HepG2 (cell line): Measurements from ENCODE around the gene TXNDC2. TPM values are rescaled to one million over a fixed set of nuclear protein-coding genes. Genes with fewer than 3 reads are reported as not detected.

Experiments
- ATAC-seq: fragments of 200-7000 bp; cut with Tn5 transposase; 3 replicates; pipeline ENCODE4 v1.9.1; 2020; ENCODE audit warnings: mild to moderate bottlenecking, moderate library complexity
- BruUV-seq: library from RNA; stranded (reverse); fragments of 400-500 nt; replicated peaks from 2 replicates; lab custom pipeline; 2021; lab: Mats Ljungman, UMichigan
- CTCF ChIA-PET: fragments of 300-600 bp; formaldehyde crosslinking; extraction: SDS; loops from one replicate; lab custom pipeline; 2021; ENCODE audit warnings: low total read pairs, inconsistent platforms, low intra/inter-chr PET ratio; lab: Yijun Ruan, JAX
- POLR2A ChIA-PET: fragments of 350-600 bp; sonication (Branson Sonifier 250); formaldehyde crosslinking; loops from one replicate; lab custom pipeline; 2020; ENCODE audit warnings: antibody characterized with exemption, inconsistent platforms; lab: Yijun Ruan, JAX
- DNase-seq: peaks from one replicate; pipeline ENCODE4 v3.0.0-alpha.2; 2015; ENCODE audit warnings: low spot score
- FAIRE-seq: peaks from 3 replicates; lab custom pipeline; 2011; peaks lifted over from hg19 to GRCh38; lab: Jason Lieb, UNC
- H2AFZ ChIP-seq: one replicate; pipeline ENCODE4 v1.6.1; 2011; ENCODE audit warnings: low read length, inconsistent platforms
- H3K27ac ChIP-seq: fragments of 300-600 bp; 3 replicates; pipeline ENCODE4 v1.8.0; 2011; ENCODE audit warnings: mixed run types, mild to moderate bottlenecking, mixed read lengths, low read length, inconsistent platforms; ENCODE audit not compliant: insufficient read depth; ENCODE audit errors: extremely low read length
- H3K27me3 ChIP-seq, 2 experiments: fragments of 200-600 bp in 1 of 2; 2 replicates in 1 of 2; 3 replicates in 1 of 2; pipeline versions ENCODE4 v1.6.0 to v1.8.0; 2011; ENCODE audit warnings: low read length in 2 of 2, mild to moderate bottlenecking in 2 of 2, moderate library complexity in 2 of 2, inconsistent platforms in 1 of 2; ENCODE audit not compliant: insufficient read depth in 2 of 2, control insufficient read depth in 1 of 2
- H3K36me3 ChIP-seq, 2 experiments: fragments of 200-600 bp in 1 of 2; replicated peaks in 1 of 2; 2 replicates in 1 of 2; 3 replicates in 1 of 2; pipeline versions ENCODE4 v1.5.1 to v1.8.0; 2011; ENCODE audit warnings: low read length in 2 of 2, inconsistent platforms in 1 of 2; ENCODE audit not compliant: insufficient read depth in 2 of 2, control insufficient read depth in 1 of 2
- H3K4me1 ChIP-seq: 2 replicates; pipeline ENCODE4 v1.5.1; 2012; ENCODE audit warnings: low read length, inconsistent platforms; ENCODE audit not compliant: insufficient read depth
- H3K4me2 ChIP-seq: 2 replicates; pipeline ENCODE4 v1.6.0; 2011; ENCODE audit warnings: low read depth, low read length, inconsistent platforms
- H3K4me3 ChIP-seq, 3 experiments: fragments of 200-600 bp in 1 of 3; sonication (generic), shearing (Covaris generic) in 1 of 3; replicated peaks in 1 of 3; 2 replicates each; pipeline ENCODE4 v1.5.1; 2011 to 2016; ENCODE audit warnings: low read length in 3 of 3, inconsistent platforms in 2 of 3, low read depth in 2 of 3, mild to moderate bottlenecking in 2 of 3, control low read depth in 1 of 3, mixed read lengths in 1 of 3; ENCODE audit not compliant: insufficient read depth in 1 of 3
- H3K79me2 ChIP-seq: one replicate; pipeline ENCODE4 v1.6.1; 2011; ENCODE audit warnings: low read length, inconsistent platforms; ENCODE audit not compliant: insufficient read depth
- H3K9ac ChIP-seq: 2 replicates; pipeline ENCODE4 v1.6.0; 2011; ENCODE audit warnings: mild to moderate bottlenecking, low read depth, low read length, inconsistent platforms; ENCODE audit not compliant: insufficient read depth
- H3K9me3 ChIP-seq: 2 replicates; pipeline ENCODE4 v1.5.1; 2012; ENCODE audit warnings: mild to moderate bottlenecking, low read length
- H4K20me1 ChIP-seq: 2 replicates; pipeline ENCODE4 v1.6.0; 2011; ENCODE audit warnings: inconsistent platforms, mild to moderate bottlenecking, low read length, moderate library complexity; ENCODE audit not compliant: insufficient read depth
- DMAP1 ChIP-seq: IDR thresholded peaks from 2 replicates; pipeline ENCODE4 v1.6.1; 2016
- FIP1L1 ChIP-seq: fragments of 200-400 bp; formaldehyde crosslinking; IDR thresholded peaks from 2 replicates; pipeline ENCODE4 v1.6.1; 2018; ENCODE audit warnings: low read depth, mild to moderate bottlenecking, low read length, moderate library complexity, borderline replicate concordance; ENCODE audit not compliant: insufficient read depth
- MBNL3 ChIP-seq: fragments of 250-450 bp; sonication (Bioruptor Pico); conservative IDR thresholded peaks from 2 replicates; pipeline ENCODE4 v1.8.0; 2022; ENCODE audit warnings: mild to moderate bottlenecking, inconsistent platforms
- NONO ChIP-seq, 2 experiments: fragments of 450-650 bp in 1 of 2; sonication (generic) in 1 of 2; formaldehyde crosslinking in 1 of 2; IDR thresholded peaks in 1 of 2; conservative IDR thresholded peaks in 1 of 2; 2 replicates each; pipeline versions ENCODE4 v1.6.1 to v1.8.0; 2017 to 2022; ENCODE audit warnings: mild to moderate bottlenecking in 1 of 2, missing genetic modification reagents in 1 of 2, moderate library complexity in 1 of 2
- TEAD3 ChIP-seq: optimal IDR thresholded peaks from 2 replicates; pipeline ENCODE3; 2016; ENCODE audit warnings: borderline replicate concordance
- YY1 ChIP-seq: IDR thresholded peaks from 2 replicates; pipeline ENCODE4 v1.6.1; 2011; ENCODE audit warnings: low read length, low read depth, moderate library complexity, mild to moderate bottlenecking; ENCODE audit not compliant: insufficient read depth, insufficient replicate concordance
- ZNF274 ChIP-seq: sonication (generic); formaldehyde crosslinking; IDR thresholded peaks from 2 replicates; pipeline ENCODE4 v1.5.1; 2020; ENCODE audit warnings: mild to moderate bottlenecking, missing genetic modification reagents
- ZNF7 ChIP-seq: IDR thresholded peaks from 2 replicates; pipeline ENCODE4 v1.6.1; 2016; ENCODE audit warnings: missing biosample characterization, missing genetic modification reagents
- ZNF775 ChIP-seq: sonication (generic); formaldehyde crosslinking; IDR thresholded peaks from 2 replicates; pipeline ENCODE4 v1.4.0; 2020; ENCODE audit warnings: missing genetic modification reagents, mild to moderate bottlenecking, moderate library complexity, borderline replicate concordance
- WGBS: methylation state at CpG from one replicate; pipeline ENCODE4 v1.1.6; 2017; ENCODE audit warnings: low lambda C conversion rate; 5-methylcytosine and 5-hydroxymethylcytosine counted together
- in situ Hi-C: cut with HindIII; loops from 2 replicates; pipeline ENCODE4 v1.10.0; 2017; ENCODE audit warnings: low pct_unique_long_range_greater_than_20kb; ENCODE audit not compliant: extremely low pct_ligation_motif_present
- intact Hi-C: fragments of 100-400 bp; cut with micrococcal nuclease; formaldehyde crosslinking; loops from one replicate; pipeline ENCODE4 v1.10.0; 2022; ENCODE audit not compliant: unreplicated experiment
- polyA plus RNA-seq, 8 experiments: library from polyadenylated mRNA; depleted of rRNA in 3 of 8; stranded (reverse) in 7 of 8; unstranded in 1 of 8; fragments of >200 nt; fragmentation: Illumina TruSeq in 4 of 8; extraction: Trizol in 4 of 8; gene quantifications; 2 replicates each; pipeline versions ENCODE4 v1.2.1 to v1.2.3, GENCODE V29; 2011 to 2016; ENCODE audit warnings: low read depth in 4 of 8, missing spikeins in 1 of 8, mixed read lengths in 1 of 8; ENCODE audit not compliant: insufficient read depth in 1 of 8
- total RNA-seq, 5 experiments: library from RNA; depleted of rRNA; stranded (reverse); fragments of >200 nt; fragmentation: Illumina TruSeq; extraction: Trizol; gene quantifications; 2 replicates each; pipeline ENCODE4 v1.2.3, GENCODE V29; 2016; ENCODE audit warnings: low read depth in 1 of 5
- TF ChIP-seq, protein P1 (sequence below): sonication (generic); formaldehyde crosslinking; IDR thresholded peaks from 2 replicates; pipeline ENCODE4 v1.8.1; 2023; ENCODE audit warnings: mild to moderate bottlenecking, moderate library complexity, missing genetic modification reagents
- TF ChIP-seq, protein P2 (sequence below): sonication (generic); formaldehyde crosslinking; IDR thresholded peaks from 2 replicates; pipeline ENCODE4 v1.4.0; 2020; ENCODE audit warnings: missing genetic modification reagents
- TF ChIP-seq, protein P3 (sequence below): sonication (generic); formaldehyde crosslinking; IDR thresholded peaks from 2 replicates; pipeline ENCODE4 v1.4.0; 2020; ENCODE audit warnings: missing genetic modification reagents, mild to moderate bottlenecking, borderline replicate concordance

Gene TXNDC2
- total and polyA plus RNA-seq, 2 of the 13 experiments (the other 11 are each of a cell fraction or from before 2014, with no cell fraction given): not detected

DNA sequence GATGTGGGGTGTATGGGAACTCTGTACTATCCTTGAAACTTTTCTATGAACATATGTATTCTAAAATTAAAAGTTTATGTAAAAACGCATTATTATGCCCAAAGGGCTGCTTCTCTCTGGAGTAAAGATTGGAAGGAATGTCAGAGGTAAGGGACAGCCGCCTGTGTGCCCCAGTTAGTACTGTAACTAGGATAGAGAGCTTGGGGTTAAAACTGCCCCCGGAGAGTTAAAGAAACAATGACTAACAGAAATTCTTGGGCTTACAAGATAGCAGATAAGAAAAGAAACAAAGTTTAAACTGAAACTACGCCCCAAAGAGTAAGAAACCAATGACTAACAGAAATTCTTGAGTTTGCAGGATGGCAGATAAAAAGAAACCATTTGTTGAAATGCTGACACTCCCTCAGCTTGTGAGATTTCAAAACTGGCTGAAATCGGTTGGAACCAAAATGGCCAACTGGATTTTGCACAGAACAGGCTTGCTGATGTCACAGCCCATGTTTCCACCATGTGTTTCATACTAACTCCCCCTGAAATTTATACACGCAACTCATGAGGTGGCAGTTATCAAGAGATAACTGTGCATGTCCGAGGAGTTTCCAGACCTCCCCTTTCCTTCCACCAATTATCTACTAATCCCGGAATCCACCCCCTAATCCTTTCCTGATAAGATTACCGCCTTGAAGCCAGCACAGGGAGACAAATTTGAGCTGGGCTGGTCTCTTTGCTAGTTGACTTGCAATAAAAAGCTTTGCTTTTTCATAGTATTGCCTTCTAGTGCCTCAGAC, 8.7 kb upstream of the TXNDC2 start:
- BruUV-seq: no TSS peak
- Histone ChIP-seq H3K4me3 (peak overlapping the region in 2 of 3 experiments; percentile 24 to 30; a peak in 2 of 6 replicates), H3K4me1 (peaks cover 17% of the 10 kb centered on the region), H2AFZ (peak overlapping the region; percentile 96), H3K9me3 (no peaks in the 10 kb centered on the region), H3K36me3 (no peaks in the 10 kb centered on the region), H3K27me3 (no peaks in the 10 kb centered on the region; a peak in 1 of 5 replicates), H3K27ac (peak overlapping the region; percentile 1), H3K9ac (0 out of 2 replicates have a peak overlapping the region, but pooled peaks have one; percentile 27), H3K79me2 (no peaks in the 10 kb centered on the region), H3K4me2 (peak overlapping the region; percentile 59), H4K20me1 (no peaks in the 10 kb centered on the region)
- POLR2A ChIA-PET: interaction anchor here (1.3 kb wide), 2 partner anchors 37 to 70 kb away, joined by 3 to 7 read pairs; partner anchors contain the start of gene VAPA
- ATAC-seq (peak; percentile 63), FAIRE-seq (peak; percentile 56), DNase-seq (peak; percentile 30)
- intact Hi-C loops: no loop called here
- CTCF ChIA-PET: no interaction called here
- 21% methylated on average over 9 of the region's 9 CpGs for WGBS
- in situ Hi-C loops: no loop called here
- TF ChIP-seq YY1 (peak; percentile 45), FIP1L1 (no peak), ZNF775 (CRISPR knock-in tag) (no peak), DMAP1 (CRISPR knock-in tag) (0 out of 2 replicates have a peak, but pooled peaks have one; percentile 19), TEAD3 (CRISPR knock-in tag) (peak; percentile 25), ZNF7 (no peak), MBNL3 (CRISPR knock-in tag) (no peak), ZNF274 (CRISPR knock-in tag) (no peak), NONO (IDR thresholded peaks at IDR 0.05) (no peak), NONO (CRISPR knock-in tag; conservative IDR thresholded peaks at IDR 0.05) (no peak)
- TF ChIP-seq, protein P1, sequence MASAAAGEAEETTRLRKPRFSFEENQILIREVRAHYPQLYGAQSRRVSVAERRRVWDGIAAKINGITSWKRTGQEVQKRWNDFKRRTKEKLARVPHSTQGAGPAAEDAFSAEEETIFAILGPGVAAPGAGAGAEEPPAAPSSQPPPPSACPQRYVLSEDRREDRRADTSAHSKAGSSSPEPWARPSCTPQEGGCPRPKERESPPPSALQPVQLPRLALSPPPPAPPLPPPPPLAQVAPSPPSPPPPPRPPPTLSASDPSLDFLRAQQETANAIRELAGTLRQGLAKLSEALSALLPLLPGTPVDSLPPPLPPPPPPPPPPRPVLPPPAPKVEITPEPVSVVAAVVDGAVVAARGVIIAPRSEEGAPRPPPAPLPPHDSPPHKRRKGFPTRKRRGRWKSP: no peak
- TF ChIP-seq, protein P2, sequence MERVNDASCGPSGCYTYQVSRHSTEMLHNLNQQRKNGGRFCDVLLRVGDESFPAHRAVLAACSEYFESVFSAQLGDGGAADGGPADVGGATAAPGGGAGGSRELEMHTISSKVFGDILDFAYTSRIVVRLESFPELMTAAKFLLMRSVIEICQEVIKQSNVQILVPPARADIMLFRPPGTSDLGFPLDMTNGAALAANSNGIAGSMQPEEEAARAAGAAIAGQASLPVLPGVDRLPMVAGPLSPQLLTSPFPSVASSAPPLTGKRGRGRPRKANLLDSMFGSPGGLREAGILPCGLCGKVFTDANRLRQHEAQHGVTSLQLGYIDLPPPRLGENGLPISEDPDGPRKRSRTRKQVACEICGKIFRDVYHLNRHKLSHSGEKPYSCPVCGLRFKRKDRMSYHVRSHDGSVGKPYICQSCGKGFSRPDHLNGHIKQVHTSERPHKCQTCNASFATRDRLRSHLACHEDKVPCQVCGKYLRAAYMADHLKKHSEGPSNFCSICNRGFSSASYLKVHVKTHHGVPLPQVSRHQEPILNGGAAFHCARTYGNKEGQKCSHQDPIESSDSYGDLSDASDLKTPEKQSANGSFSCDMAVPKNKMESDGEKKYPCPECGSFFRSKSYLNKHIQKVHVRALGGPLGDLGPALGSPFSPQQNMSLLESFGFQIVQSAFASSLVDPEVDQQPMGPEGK (CRISPR knock-in tag): no peak
- TF ChIP-seq, protein P3, sequence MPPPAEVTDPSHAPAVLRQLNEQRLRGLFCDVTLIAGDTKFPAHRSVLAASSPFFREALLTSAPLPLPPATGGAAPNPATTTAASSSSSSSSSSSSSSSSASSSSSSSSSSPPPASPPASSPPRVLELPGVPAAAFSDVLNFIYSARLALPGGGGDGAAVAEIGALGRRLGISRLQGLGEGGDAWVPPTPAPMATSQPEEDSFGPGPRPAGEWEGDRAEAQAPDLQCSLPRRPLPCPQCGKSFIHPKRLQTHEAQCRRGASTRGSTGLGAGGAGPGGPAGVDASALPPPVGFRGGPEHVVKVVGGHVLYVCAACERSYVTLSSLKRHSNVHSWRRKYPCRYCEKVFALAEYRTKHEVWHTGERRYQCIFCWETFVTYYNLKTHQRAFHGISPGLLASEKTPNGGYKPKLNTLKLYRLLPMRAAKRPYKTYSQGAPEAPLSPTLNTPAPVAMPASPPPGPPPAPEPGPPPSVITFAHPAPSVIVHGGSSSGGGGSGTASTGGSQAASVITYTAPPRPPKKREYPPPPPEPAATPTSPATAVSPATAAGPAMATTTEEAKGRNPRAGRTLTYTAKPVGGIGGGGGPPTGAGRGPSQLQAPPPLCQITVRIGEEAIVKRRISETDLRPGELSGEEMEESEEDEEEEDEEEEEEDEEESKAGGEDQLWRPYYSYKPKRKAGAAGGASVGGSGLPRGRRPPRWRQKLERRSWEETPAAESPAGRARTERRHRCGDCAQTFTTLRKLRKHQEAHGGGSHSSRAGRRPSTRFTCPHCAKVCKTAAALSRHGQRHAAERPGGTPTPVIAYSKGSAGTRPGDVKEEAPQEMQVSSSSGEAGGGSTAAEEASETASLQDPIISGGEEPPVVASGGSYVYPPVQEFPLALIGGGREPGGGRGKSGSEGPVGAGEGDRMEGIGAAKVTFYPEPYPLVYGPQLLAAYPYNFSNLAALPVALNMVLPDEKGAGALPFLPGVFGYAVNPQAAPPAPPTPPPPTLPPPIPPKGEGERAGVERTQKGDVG (CRISPR knock-in tag): no peak
